GM23338 (cell line): ENCODE data around the gene NTNG1.

Source experiments
- JUNB ChIP-seq: IDR thresholded peaks from one replicate; pipeline ENCODE4 v1.6.1; 2016; ENCODE audit warnings: antibody characterized with exemption; ENCODE audit not compliant: unreplicated experiment
- POLR2AphosphoS5 ChIP-seq: IDR thresholded peaks from 2 replicates; pipeline ENCODE4 v1.6.1; 2016; ENCODE audit warnings: antibody characterized with exemption, low read depth
- TF ChIP-seq, protein P1 (sequence below), 2 experiments: fragments of 200-600 bp in 1 of 2; sonication (generic) in 1 of 2; conservative IDR thresholded peaks; 2 replicates each; pipeline versions ENCODE4 v1.5.1 to v1.6.1; 2016 to 2017; ENCODE audit warnings: antibody characterized with exemption in 2 of 2, low read depth in 2 of 2, mild to moderate bottlenecking in 2 of 2, moderate library complexity in 1 of 2
- TF ChIP-seq, protein P2 (sequence below): IDR thresholded peaks from one replicate; pipeline ENCODE4 v1.6.1; 2018; ENCODE audit warnings: antibody characterized with exemption; ENCODE audit not compliant: unreplicated experiment

DNA sequence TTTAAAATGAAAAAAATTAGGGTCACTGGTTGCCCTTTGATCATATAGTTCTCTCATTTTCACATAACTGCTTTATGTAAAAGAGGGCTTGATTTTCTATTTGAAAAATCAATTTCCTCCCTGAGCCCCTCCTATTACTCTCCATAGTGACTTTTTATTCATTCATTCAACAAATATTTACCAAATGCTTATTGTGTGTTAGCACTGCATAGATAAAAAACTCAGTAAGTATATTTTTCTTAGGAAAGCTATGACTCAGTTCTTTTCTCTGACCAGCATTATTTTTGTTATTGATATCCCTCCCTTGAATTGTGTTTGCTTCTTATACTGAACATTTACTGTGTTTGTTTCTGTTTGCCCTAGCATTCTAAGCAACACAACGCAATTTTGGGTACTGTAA is 59.8 kb downstream of the NTNG1 start:
- TF ChIP-seq, protein P1, sequence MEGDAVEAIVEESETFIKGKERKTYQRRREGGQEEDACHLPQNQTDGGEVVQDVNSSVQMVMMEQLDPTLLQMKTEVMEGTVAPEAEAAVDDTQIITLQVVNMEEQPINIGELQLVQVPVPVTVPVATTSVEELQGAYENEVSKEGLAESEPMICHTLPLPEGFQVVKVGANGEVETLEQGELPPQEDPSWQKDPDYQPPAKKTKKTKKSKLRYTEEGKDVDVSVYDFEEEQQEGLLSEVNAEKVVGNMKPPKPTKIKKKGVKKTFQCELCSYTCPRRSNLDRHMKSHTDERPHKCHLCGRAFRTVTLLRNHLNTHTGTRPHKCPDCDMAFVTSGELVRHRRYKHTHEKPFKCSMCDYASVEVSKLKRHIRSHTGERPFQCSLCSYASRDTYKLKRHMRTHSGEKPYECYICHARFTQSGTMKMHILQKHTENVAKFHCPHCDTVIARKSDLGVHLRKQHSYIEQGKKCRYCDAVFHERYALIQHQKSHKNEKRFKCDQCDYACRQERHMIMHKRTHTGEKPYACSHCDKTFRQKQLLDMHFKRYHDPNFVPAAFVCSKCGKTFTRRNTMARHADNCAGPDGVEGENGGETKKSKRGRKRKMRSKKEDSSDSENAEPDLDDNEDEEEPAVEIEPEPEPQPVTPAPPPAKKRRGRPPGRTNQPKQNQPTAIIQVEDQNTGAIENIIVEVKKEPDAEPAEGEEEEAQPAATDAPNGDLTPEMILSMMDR (conservative IDR thresholded peaks at IDR 0.05; ENCODE audit: low read depth in 2 of 2), result no peak
- TF ChIP-seq, protein P2, sequence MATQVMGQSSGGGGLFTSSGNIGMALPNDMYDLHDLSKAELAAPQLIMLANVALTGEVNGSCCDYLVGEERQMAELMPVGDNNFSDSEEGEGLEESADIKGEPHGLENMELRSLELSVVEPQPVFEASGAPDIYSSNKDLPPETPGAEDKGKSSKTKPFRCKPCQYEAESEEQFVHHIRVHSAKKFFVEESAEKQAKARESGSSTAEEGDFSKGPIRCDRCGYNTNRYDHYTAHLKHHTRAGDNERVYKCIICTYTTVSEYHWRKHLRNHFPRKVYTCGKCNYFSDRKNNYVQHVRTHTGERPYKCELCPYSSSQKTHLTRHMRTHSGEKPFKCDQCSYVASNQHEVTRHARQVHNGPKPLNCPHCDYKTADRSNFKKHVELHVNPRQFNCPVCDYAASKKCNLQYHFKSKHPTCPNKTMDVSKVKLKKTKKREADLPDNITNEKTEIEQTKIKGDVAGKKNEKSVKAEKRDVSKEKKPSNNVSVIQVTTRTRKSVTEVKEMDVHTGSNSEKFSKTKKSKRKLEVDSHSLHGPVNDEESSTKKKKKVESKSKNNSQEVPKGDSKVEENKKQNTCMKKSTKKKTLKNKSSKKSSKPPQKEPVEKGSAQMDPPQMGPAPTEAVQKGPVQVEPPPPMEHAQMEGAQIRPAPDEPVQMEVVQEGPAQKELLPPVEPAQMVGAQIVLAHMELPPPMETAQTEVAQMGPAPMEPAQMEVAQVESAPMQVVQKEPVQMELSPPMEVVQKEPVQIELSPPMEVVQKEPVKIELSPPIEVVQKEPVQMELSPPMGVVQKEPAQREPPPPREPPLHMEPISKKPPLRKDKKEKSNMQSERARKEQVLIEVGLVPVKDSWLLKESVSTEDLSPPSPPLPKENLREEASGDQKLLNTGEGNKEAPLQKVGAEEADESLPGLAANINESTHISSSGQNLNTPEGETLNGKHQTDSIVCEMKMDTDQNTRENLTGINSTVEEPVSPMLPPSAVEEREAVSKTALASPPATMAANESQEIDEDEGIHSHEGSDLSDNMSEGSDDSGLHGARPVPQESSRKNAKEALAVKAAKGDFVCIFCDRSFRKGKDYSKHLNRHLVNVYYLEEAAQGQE, result no peak
- TF ChIP-seq POLR2AphosphoS5, result no peak
- TF ChIP-seq JUNB, result no peak
